MM.1S (cell line): ENCODE measurements around the gene ACCSL.

Experiments used
- CTCF ChIP-seq: fragments of 300-600 bp; sonication (generic); IDR thresholded peaks from 2 replicates; pipeline ENCODE4 v1.5.1; 2016; ENCODE audit warnings: antibody characterized with exemption, low read length, mixed read lengths
- EZH2 ChIP-seq: fragments of 300-600 bp; sonication (generic); optimal IDR thresholded peaks from 2 replicates; pipeline ENCODE3; 2017; ENCODE audit warnings: low read depth, mild to moderate bottlenecking, antibody characterized with exemption, low read length, mixed read lengths

GRCh38 chr11:44083906-44084305 lies 36.1 kb downstream of the ACCSL start:
- TF ChIP-seq CTCF = no peak
- no peak for TF ChIP-seq EZH2
